ENCODE data around the gene FBXO4. TPM values are rescaled to one million over a fixed set of nuclear protein-coding genes. Genes with fewer than 3 reads are reported as not detected.

FBXO4 gene
- 10 to 100 TPM in 1 of 6 experiments, 1 to 10 TPM in 5; 5.1 to 14.6 (median 6.3) TPM for total RNA-seq
- long read RNA-seq, partial matches to known transcripts, result 0 of 6 reads
- long read RNA-seq, other reads (novel, unspliced or antisense), result 3 of 6 reads

GRCh38 chr5:41924872-41925554, at the start of gene FBXO4:
Gene FBXO4 (plus strand): TSS chr5:41925281. CDS start chr5:41925310, 29 bp downstream.
- TF ChIP-seq POLR2A (IDR thresholded peaks at IDR 0.05), result peak; percentile 82
- peak; percentile 10 to 72 (median 62) for TF ChIP-seq CTCF (IDR thresholded peaks at IDR 0.05)
- Histone ChIP-seq H3K4me3 (peak within 1 kb of the TSS; percentile 67 to 81 (median 73)), H3K4me1 (peaks cover 0 to 13% (median 0%) of the 10 kb centered on the region in 4 donors), H3K9me3 (no peaks in the 10 kb centered on the region), H3K27ac (peak within 1 kb of the TSS; percentile 90 to 95 (median 93)), H3K27me3 (no peaks in the 10 kb centered on the region), H3K36me3 (no peaks in the 10 kb centered on the region)
- DNase-seq (peak; percentile 92 to 95 (median 95)), ATAC-seq (peak; percentile 99 to 100 (median 99))
- intact Hi-C loops (cut with DNase I), result no loop called here
- WGBS (ENCODE audit: insufficient coverage, low coverage, low lambda C conversion rate, missing lambda C conversion rate), result under 1% methylated on average over 37 of the region's 60 CpGs

GRCh38 chr5:41876678-41877077, 48.4 kb upstream of the FBXO4 start:
- intact Hi-C loops (cut with DNase I), result no loop called here
- H3K27me3 ChIP-seq, result no peaks in the 10 kb centered on the region
- H3K36me3 ChIP-seq, result no peaks in the 10 kb centered on the region
- WGBS (ENCODE audit: insufficient coverage, low coverage, low lambda C conversion rate, missing lambda C conversion rate), result 42% methylated on average over 2 of the region's 2 CpGs
- H3K4me3 ChIP-seq, result no peak overlapping the region
- H3K27ac ChIP-seq, result no peak overlapping the region
- no peak for DNase-seq
- H3K9me3 ChIP-seq, result no peaks in the 10 kb centered on the region
- ATAC-seq, result no peak
- H3K4me1 ChIP-seq, result peaks cover 0 to 3% (median 0%) of the 10 kb centered on the region in 4 donors
- TF ChIP-seq CTCF (IDR thresholded peaks at IDR 0.05), result no peak
- TF ChIP-seq POLR2A (IDR thresholded peaks at IDR 0.05), result no peak

- Histone ChIP-seq H3K27me3 (no peaks in the 10 kb centered on the region), H3K4me3 (no peak overlapping the region), H3K4me1 (peaks cover 0 to 3% (median 0%) of the 10 kb centered on the region in 4 donors), H3K27ac (no peak overlapping the region), H3K36me3 (no peaks in the 10 kb centered on the region), H3K9me3 (no peaks in the 10 kb centered on the region)
- intact Hi-C loops (cut with DNase I), result no loop called here
- 100% methylated on average over 1 of the region's 1 CpG for WGBS (ENCODE audit: insufficient coverage, low coverage, low lambda C conversion rate, missing lambda C conversion rate)
- DNase-seq (no peak), ATAC-seq (no peak)
- TF ChIP-seq POLR2A (IDR thresholded peaks at IDR 0.05) (no peak), CTCF (IDR thresholded peaks at IDR 0.05) (no peak)
Measured at GRCh38 chr5:41877408-41877807, 47.7 kb upstream of the FBXO4 start.

- no peak for TF ChIP-seq CTCF (IDR thresholded peaks at IDR 0.05)
- Histone ChIP-seq H3K27ac (no peak overlapping the region), H3K9me3 (no peaks in the 10 kb centered on the region), H3K27me3 (no peaks in the 10 kb centered on the region), H3K36me3 (no peaks in the 10 kb centered on the region), H3K4me3 (no peak overlapping the region), H3K4me1 (peaks cover 0 to 3% (median 0%) of the 10 kb centered on the region in 4 donors)
- DNase-seq (no peak), ATAC-seq (no peak)
- 67% methylated on average over 2 of the region's 2 CpGs for WGBS (ENCODE audit: insufficient coverage, low coverage, low lambda C conversion rate, missing lambda C conversion rate)
- intact Hi-C loops (cut with DNase I), result no loop called here
Measured at GRCh38 chr5:41878173-41878572, 46.9 kb upstream of the FBXO4 start.
